H1 (cell line): ENCODE results near the gene NPBWR2. TPM values are rescaled to one million over a fixed set of nuclear protein-coding genes. Genes with fewer than 3 reads are reported as not detected.

Experiments used
- CTCF ChIA-PET: fragments of 300-600 bp; sonication (Branson Sonifier 250); formaldehyde crosslinking; loops from one replicate; lab custom pipeline; 2021; ENCODE audit not compliant: partially characterized antibody; lab: Charles Lee
- POLR2A ChIA-PET: fragments of 300-600 bp; sonication (Branson Sonifier 250); formaldehyde crosslinking; loops from one replicate; lab custom pipeline; 2021; ENCODE audit warnings: inconsistent platforms; ENCODE audit not compliant: partially characterized antibody; lab: Charles Lee
- DNase-seq, 2 experiments: peaks; one replicate each; pipeline versions ENCODE4 v3.0.0 to v3.0.0-alpha.2; 2010 to 2022; ENCODE audit warnings: low spot score in 2 of 2, low read depth in 1 of 2, mixed read lengths in 1 of 2
- FAIRE-seq: peaks from 2 replicates; lab custom pipeline; 2011; peaks lifted over from hg19 to GRCh38; lab: Jason Lieb, UNC
- H2AFZ ChIP-seq: 2 replicates; pipeline ENCODE4 v1.8.1; 2012; ENCODE audit warnings: low read length, inconsistent platforms
- H2AK5ac ChIP-seq: 2 replicates; pipeline ENCODE4 v1.6.1; 2013; ENCODE audit warnings: low read depth, low read length
- H2BK120ac ChIP-seq: replicated peaks from 2 replicates; pipeline ENCODE3; 2013; ENCODE audit warnings: low read depth, low read length, inconsistent platforms
- H2BK12ac ChIP-seq: 2 replicates; pipeline ENCODE4 v1.6.1; 2013; ENCODE audit warnings: low read depth, low read length
- H2BK15ac ChIP-seq: 2 replicates; pipeline ENCODE4 v1.6.1; 2013; ENCODE audit warnings: low read length
- H2BK20ac ChIP-seq: 2 replicates; pipeline ENCODE4 v1.6.1; 2013; ENCODE audit warnings: low read length
- H2BK5ac ChIP-seq: 2 replicates; pipeline ENCODE4 v1.6.1; 2013; ENCODE audit warnings: low read depth, low read length
- H3K14ac ChIP-seq: 2 replicates; pipeline ENCODE4 v1.6.1; 2013; ENCODE audit warnings: inconsistent platforms; ENCODE audit not compliant: insufficient read length
- H3K18ac ChIP-seq: 2 replicates; pipeline ENCODE4 v1.6.1; 2013; ENCODE audit warnings: low read length; ENCODE audit errors: extremely low read depth
- H3K23ac ChIP-seq: 2 replicates; pipeline ENCODE4 v1.6.1; 2013; ENCODE audit warnings: inconsistent platforms; ENCODE audit not compliant: insufficient read length
- H3K23me2 ChIP-seq: 2 replicates; pipeline ENCODE4 v1.6.1; 2013; ENCODE audit warnings: low read depth, low read length
- H3K27ac ChIP-seq: 2 replicates; pipeline ENCODE4 v1.6.1; 2011; ENCODE audit warnings: low read depth, low read length, inconsistent platforms
- H3K27me3 ChIP-seq, 4 experiments: replicated peaks in 1 of 4; 1 replicate in 1 of 4; 2 replicates in 3 of 4; pipeline versions ENCODE4 v1.6.1 to v1.8.1; 2011 to 2013; ENCODE audit warnings: low read length in 3 of 4, mild to moderate bottlenecking in 3 of 4, inconsistent platforms in 2 of 4, mixed read lengths in 2 of 4, moderate library complexity in 1 of 4; ENCODE audit not compliant: control insufficient read depth in 3 of 4, insufficient read depth in 3 of 4; ENCODE audit errors: extremely low read depth in 1 of 4
- H3K36me3 ChIP-seq, 4 experiments: 2 replicates each; pipeline versions ENCODE4 v1.6.1 to v1.8.1; 2011 to 2013; ENCODE audit warnings: mild to moderate bottlenecking in 4 of 4, low read length in 3 of 4, moderate library complexity in 2 of 4, control low read depth in 1 of 4, inconsistent platforms in 1 of 4; ENCODE audit not compliant: insufficient read depth in 4 of 4, control insufficient read depth in 2 of 4
- H3K4ac ChIP-seq: replicated peaks from 2 replicates; pipeline ENCODE3; 2013; ENCODE audit warnings: low read length, low read depth, mixed read lengths, inconsistent platforms; ENCODE audit not compliant: insufficient read length
- H3K4me1 ChIP-seq, 4 experiments: replicated peaks in 1 of 4; 1 replicate in 1 of 4; 2 replicates in 3 of 4; pipeline versions ENCODE4 v1.6.1 to v1.8.1; 2011 to 2013; ENCODE audit warnings: low read length in 3 of 4, inconsistent platforms in 2 of 4, mixed read lengths in 1 of 4; ENCODE audit not compliant: insufficient read depth in 4 of 4, control insufficient read depth in 3 of 4
- H3K4me2 ChIP-seq, 2 experiments: 2 replicates each; pipeline versions ENCODE4 v1.6.1 to v1.8.1; 2011 to 2013; ENCODE audit warnings: low read depth in 2 of 2, low read length in 2 of 2, control low read depth in 1 of 2, inconsistent platforms in 1 of 2, mild to moderate bottlenecking in 1 of 2; ENCODE audit not compliant: insufficient read depth in 1 of 2
- H3K4me3 ChIP-seq, 4 experiments: fragments of 200-600, 300-600 bp in 1 of 4; sonication (generic), shearing (Covaris generic), sonication (Bioruptor Twin) in 1 of 4; 2 replicates each; pipeline versions ENCODE4 v1.5.1 to v1.8.1; 2011 to 2016; ENCODE audit warnings: low read length in 4 of 4, low read depth in 3 of 4, control low read depth in 2 of 4, inconsistent platforms in 2 of 4, mild to moderate bottlenecking in 2 of 4, mixed read lengths in 1 of 4, moderate library complexity in 1 of 4; ENCODE audit not compliant: insufficient read depth in 2 of 4; ENCODE audit errors: extremely low read depth in 1 of 4
- H3K56ac ChIP-seq: replicated peaks from 2 replicates; pipeline ENCODE3; 2013; ENCODE audit warnings: low read depth, mild to moderate bottlenecking, mixed read lengths, low read length, inconsistent platforms; ENCODE audit not compliant: insufficient read length
- H3K79me1 ChIP-seq: 2 replicates; pipeline ENCODE4 v1.6.1; 2013; ENCODE audit warnings: low read depth, low read length, control low read depth
- H3K79me2 ChIP-seq, 2 experiments: 2 replicates each; pipeline versions ENCODE4 v1.6.1 to v1.8.1; 2012 to 2013; ENCODE audit warnings: low read length in 2 of 2, mild to moderate bottlenecking in 2 of 2, inconsistent platforms in 1 of 2; ENCODE audit not compliant: insufficient read depth in 2 of 2, control insufficient read depth in 1 of 2
- H3K9ac ChIP-seq, 4 experiments: replicated peaks in 1 of 4; 1 replicate in 1 of 4; 2 replicates in 3 of 4; pipeline versions ENCODE4 v1.6.1 to v1.8.1; 2011 to 2013; ENCODE audit warnings: low read depth in 3 of 4, low read length in 3 of 4, control low read depth in 2 of 4, mild to moderate bottlenecking in 2 of 4, moderate library complexity in 2 of 4, inconsistent platforms in 1 of 4; ENCODE audit errors: extremely low read depth in 1 of 4
- H3K9me3 ChIP-seq, 2 experiments: 2 replicates each; pipeline versions ENCODE4 v1.6.1 to v1.8.1; 2012 to 2013; ENCODE audit warnings: mild to moderate bottlenecking in 2 of 2, moderate library complexity in 2 of 2, control low read depth in 1 of 2, inconsistent platforms in 1 of 2, low read depth in 1 of 2, low read length in 1 of 2, mixed read lengths in 1 of 2; ENCODE audit not compliant: insufficient read depth in 2 of 2
- H4K20me1 ChIP-seq, 2 experiments: replicated peaks in 1 of 2; 2 replicates each; pipeline versions ENCODE3 to v1.8.1; 2011 to 2013; ENCODE audit warnings: inconsistent platforms in 2 of 2, low read length in 2 of 2, mild to moderate bottlenecking in 1 of 2; ENCODE audit not compliant: insufficient read depth in 2 of 2, control insufficient read depth in 1 of 2
- H4K5ac ChIP-seq: 2 replicates; pipeline ENCODE4 v1.6.1; 2013; ENCODE audit warnings: low read length, low read depth, mixed read lengths, inconsistent platforms; ENCODE audit not compliant: insufficient read length
- H4K8ac ChIP-seq: 2 replicates; pipeline ENCODE4 v1.8.0; 2013; ENCODE audit warnings: mild to moderate bottlenecking, moderate library complexity, low read length, inconsistent platforms; ENCODE audit not compliant: insufficient read depth; ENCODE audit errors: extremely low read depth
- H4K91ac ChIP-seq: replicated peaks from 2 replicates; pipeline ENCODE3; 2013; ENCODE audit warnings: low read length, mixed read lengths, inconsistent platforms; ENCODE audit not compliant: insufficient read length
- ATF2 ChIP-seq: IDR thresholded peaks from 2 replicates; pipeline ENCODE4 v1.6.1; 2012; ENCODE audit warnings: low read length, inconsistent platforms
- CBX5 ChIP-seq: fragments of 300-800, 300-1000 bp; sonication (generic); IDR thresholded peaks from 2 replicates; pipeline ENCODE4 v1.7.1; 2016; ENCODE audit warnings: antibody characterized with exemption, low read length, low read depth
- CTCF ChIP-seq, 3 experiments: IDR thresholded peaks; 1 replicate in 2 of 3; 2 replicates in 1 of 3; pipeline versions ENCODE4 v1.5.1 to v1.6.1; 2011; ENCODE audit warnings: low read length in 3 of 3, mild to moderate bottlenecking in 3 of 3, inconsistent platforms in 2 of 3, low read depth in 1 of 3, moderate library complexity in 1 of 3; ENCODE audit not compliant: insufficient read depth in 1 of 3; ENCODE audit errors: control extremely low read depth in 1 of 3
- GTF2F1 ChIP-seq: IDR thresholded peaks from 2 replicates; pipeline ENCODE4 v1.6.1; 2012; ENCODE audit warnings: low read depth, low read length, improper control_type of control experiment, borderline replicate concordance
- KDM4A ChIP-seq: IDR thresholded peaks from one replicate; pipeline ENCODE4 v1.7.1; 2012; ENCODE audit warnings: low read depth, mild to moderate bottlenecking, moderate library complexity, low read length, inconsistent platforms; ENCODE audit not compliant: severe bottlenecking
- MAFK ChIP-seq: IDR thresholded peaks from 2 replicates; pipeline ENCODE4 v1.6.1; 2012; ENCODE audit warnings: low read depth, mild to moderate bottlenecking, improper control_type of control experiment, low read length
- NRF1 ChIP-seq: IDR thresholded peaks from 2 replicates; pipeline ENCODE4 v1.6.1; 2011; ENCODE audit warnings: mild to moderate bottlenecking, low read depth, low read length, improper control_type of control experiment
- TEAD4 ChIP-seq: IDR thresholded peaks from 2 replicates; pipeline ENCODE4 v1.6.1; 2012; ENCODE audit warnings: low read depth, low read length, inconsistent platforms, mixed read lengths
- WGBS, 2 experiments: shearing (Covaris generic) in 1 of 2; methylation state at CpG; one replicate each; pipeline versions ENCODE4 v1.1.6 to v1.1.7; 2013 to 2015; ENCODE audit warnings: low lambda C conversion rate in 2 of 2, mixed read lengths in 2 of 2, inconsistent platforms in 1 of 2, low coverage in 1 of 2, missing lambda C conversion rate in 1 of 2; ENCODE audit not compliant: insufficient replicate concordance in 2 of 2, insufficient coverage in 1 of 2, insufficient read length in 1 of 2; ENCODE audit errors: extremely low coverage in 1 of 2, missing lambda C conversion rate in 1 of 2; 5-methylcytosine and 5-hydroxymethylcytosine counted together
- polyA plus RNA-seq, 7 experiments: library from polyadenylated mRNA; depleted of rRNA in 3 of 7; stranded (reverse) in 5 of 7; unstranded in 2 of 7; fragments of >200 nt in 5 of 7; fragments of 200-250 nt in 2 of 7; gene quantifications; 1 replicate in 5 of 7; 2 replicates in 1 of 7; 4 replicates in 1 of 7; pipeline versions ENCODE4 v1.2.1 to v1.2.3, GENCODE V29; 2011 to 2013; ENCODE audit warnings: missing spikeins in 2 of 7, mixed read lengths in 2 of 7
- total RNA-seq: library from RNA; stranded (reverse); fragmentation: NEBNext Ultra II Directional; extraction: Animal tissue kit (Norgen Biotek cat#: 25700); gene quantifications from 2 replicates; pipeline ENCODE4 v1.2.1, GENCODE V29; 2021

Gene NPBWR2
- total and polyA plus RNA-seq, 2 of the 8 experiments (the other 6 are each of a cell fraction or from before 2014, with no cell fraction given): not detected

GRCh38 chr20:64136004-64136710, 28.8 kb upstream of the NPBWR2 start:
- POLR2A ChIA-PET: no interaction called here
- TF ChIP-seq ATF2: no peak
- TF ChIP-seq CBX5: no peak
- TF ChIP-seq CTCF (IDR thresholded peaks at IDR 0.05; ENCODE audit: control extremely low read depth in 1 of 3, insufficient read depth in 1 of 3, low read depth in 1 of 3, low read length in 3 of 3): no peak
- no peak for TF ChIP-seq NRF1
- no peak for TF ChIP-seq TEAD4
- TF ChIP-seq KDM4A: no peak
- TF ChIP-seq MAFK: no peak
- TF ChIP-seq GTF2F1: no peak

More at GRCh38 chr20:64136004-64136710, 28.8 kb upstream of the NPBWR2 start:
- peaks cover 0 to 7% (median 4%) of the 10 kb centered on the region in 4 experiments; a peak in 5 of 7 replicates for H3K4me1 ChIP-seq
- H3K36me3 ChIP-seq: no peaks in the 10 kb centered on the region
- DNase-seq: peak in 1 of 2 experiments; percentile 19
- H3K4me3 ChIP-seq: no peak overlapping the region
- no peak overlapping the region for H3K56ac ChIP-seq
- H3K9me3 ChIP-seq: no peaks in the 10 kb centered on the region
- FAIRE-seq: no peak
- H4K8ac ChIP-seq: no peak overlapping the region
- H3K9ac ChIP-seq: no peak overlapping the region
- H3K79me1 ChIP-seq: no peaks in the 10 kb centered on the region
- CTCF ChIA-PET: interaction anchor here (1.4 kb wide), 1 partner anchor 10 kb away, joined by 3 read pairs; no protein-coding TSS in a partner anchor
- H2BK20ac ChIP-seq: no peak overlapping the region
- H3K23ac ChIP-seq: no peak overlapping the region
- H2BK120ac ChIP-seq: no peak overlapping the region
- no peaks in the 10 kb centered on the region for H3K27me3 ChIP-seq
- no peaks in the 10 kb centered on the region for H3K23me2 ChIP-seq
- no peak overlapping the region for H3K4me2 ChIP-seq
- H2BK5ac ChIP-seq: no peak overlapping the region
- no peaks in the 10 kb centered on the region for H3K79me2 ChIP-seq
- H4K5ac ChIP-seq: no peak overlapping the region
- no peaks in the 10 kb centered on the region for H4K20me1 ChIP-seq
- no peak overlapping the region for H3K4ac ChIP-seq
- H2BK15ac ChIP-seq: no peak overlapping the region
- no peak overlapping the region for H2AK5ac ChIP-seq
- WGBS, 2 experiments: 86% methylated on average over 28 of the region's 32 CpGs; no CpG with 5 or more reads in 1 of the 2 experiments
- no peak overlapping the region for H3K27ac ChIP-seq
- H3K18ac ChIP-seq: no peak overlapping the region
- H4K91ac ChIP-seq: no peak overlapping the region
- no peak overlapping the region for H2AFZ ChIP-seq
- no peak overlapping the region for H3K14ac ChIP-seq
- 0 out of 2 replicates have a peak overlapping the region, but pooled peaks have one; percentile 11 for H2BK12ac ChIP-seq
